Kidney epithelial cell (primary cell): ENCODE measurements around the gene WTIP. TPM values are rescaled to one million over a fixed set of nuclear protein-coding genes. Genes with fewer than 3 reads are reported as not detected.

Experiments
- DNase-seq: peaks from one replicate; pipeline ENCODE4 v3.0.0-alpha.2; 2010; ENCODE audit warnings: low read depth
- H3K27me3 ChIP-seq: 2 replicates; pipeline ENCODE4 v1.6.0; 2011; ENCODE audit warnings: low read length; ENCODE audit not compliant: control insufficient read depth, insufficient read depth
- H3K36me3 ChIP-seq: 2 replicates; pipeline ENCODE4 v1.5.1; 2011; ENCODE audit warnings: low read length; ENCODE audit not compliant: control insufficient read depth, insufficient read depth
- H3K4me3 ChIP-seq: 2 replicates; pipeline ENCODE4 v1.5.1; 2011; ENCODE audit warnings: low read depth, mild to moderate bottlenecking, control low read depth, low read length
- total RNA-seq: library from RNA; depleted of rRNA; stranded (reverse); fragments of >200 nt; gene quantifications from 2 replicates; pipeline ENCODE4 v1.2.3, GENCODE V29; 2015
- TF ChIP-seq, protein P1 (sequence below): IDR thresholded peaks from 2 replicates; pipeline ENCODE4 v1.5.1; 2011; ENCODE audit warnings: mild to moderate bottlenecking, moderate library complexity, low read length, control low read depth, inconsistent platforms; ENCODE audit not compliant: insufficient read depth, poor library complexity, severe bottlenecking

WTIP gene
- 33.4 and 50.5 TPM in 2 replicates for total RNA-seq

GRCh38 chr19:34480971-34481841 is at the start of gene WTIP:
Gene WTIP, plus strand, starts transcription at chr19:34481758. Its CDS starts 217 bp downstream, at chr19:34481975.
- DNase-seq: no peak
- Histone ChIP-seq H3K4me3 (peak within 1 kb of the TSS; percentile 74), H3K36me3 (no peaks in the 10 kb centered on the region), H3K27me3 (no peaks in the 10 kb centered on the region)
- TF ChIP-seq, protein P1, sequence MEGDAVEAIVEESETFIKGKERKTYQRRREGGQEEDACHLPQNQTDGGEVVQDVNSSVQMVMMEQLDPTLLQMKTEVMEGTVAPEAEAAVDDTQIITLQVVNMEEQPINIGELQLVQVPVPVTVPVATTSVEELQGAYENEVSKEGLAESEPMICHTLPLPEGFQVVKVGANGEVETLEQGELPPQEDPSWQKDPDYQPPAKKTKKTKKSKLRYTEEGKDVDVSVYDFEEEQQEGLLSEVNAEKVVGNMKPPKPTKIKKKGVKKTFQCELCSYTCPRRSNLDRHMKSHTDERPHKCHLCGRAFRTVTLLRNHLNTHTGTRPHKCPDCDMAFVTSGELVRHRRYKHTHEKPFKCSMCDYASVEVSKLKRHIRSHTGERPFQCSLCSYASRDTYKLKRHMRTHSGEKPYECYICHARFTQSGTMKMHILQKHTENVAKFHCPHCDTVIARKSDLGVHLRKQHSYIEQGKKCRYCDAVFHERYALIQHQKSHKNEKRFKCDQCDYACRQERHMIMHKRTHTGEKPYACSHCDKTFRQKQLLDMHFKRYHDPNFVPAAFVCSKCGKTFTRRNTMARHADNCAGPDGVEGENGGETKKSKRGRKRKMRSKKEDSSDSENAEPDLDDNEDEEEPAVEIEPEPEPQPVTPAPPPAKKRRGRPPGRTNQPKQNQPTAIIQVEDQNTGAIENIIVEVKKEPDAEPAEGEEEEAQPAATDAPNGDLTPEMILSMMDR: no peak

GRCh38 chr19:34432797-34433196 is 48.8 kb upstream of the WTIP start:
- H3K36me3 ChIP-seq: peaks cover 3% of the 10 kb centered on the region
- TF ChIP-seq, protein P1: no peak
- DNase-seq: no peak
- no peaks in the 10 kb centered on the region for H3K27me3 ChIP-seq
- no peak overlapping the region for H3K4me3 ChIP-seq

GRCh38 chr19:34436716-34437115 is 44.8 kb upstream of the WTIP start:
- DNase-seq: no peak
- Histone ChIP-seq H3K27me3 (no peaks in the 10 kb centered on the region), H3K4me3 (no peak overlapping the region), H3K36me3 (peaks cover 3% of the 10 kb centered on the region)
- TF ChIP-seq, protein P1: no peak

- TF ChIP-seq, protein P1: no peak
- Histone ChIP-seq H3K4me3 (no peak overlapping the region), H3K36me3 (peaks cover 2% of the 10 kb centered on the region), H3K27me3 (no peaks in the 10 kb centered on the region)
- no peak for DNase-seq
Observed at GRCh38 chr19:34448191-34448590, 33.4 kb upstream of the WTIP start.

GRCh38 chr19:34452723-34453122 is 28.8 kb upstream of the WTIP start:
- Histone ChIP-seq H3K27me3 (no peaks in the 10 kb centered on the region), H3K4me3 (no peak overlapping the region), H3K36me3 (no peaks in the 10 kb centered on the region)
- TF ChIP-seq, protein P1: no peak
- DNase-seq: no peak
